NB4 (cell line): ENCODE measurements around the gene MESP1.
A peak's percentile ranks its signal among the peaks of the same experiment; 100 is the strongest.

Experiments
- CTCF ChIP-seq: IDR thresholded peaks from one replicate; pipeline ENCODE4 v1.5.1; 2012; ENCODE audit warnings: low read depth, low read length
- MAX ChIP-seq: IDR thresholded peaks from 2 replicates; pipeline ENCODE4 v1.6.1; 2011; ENCODE audit warnings: low read depth, low read length
- MYC ChIP-seq: IDR thresholded peaks from 2 replicates; pipeline ENCODE4 v1.6.1; 2011; ENCODE audit warnings: low read depth, low read length
- POLR2A ChIP-seq: IDR thresholded peaks from 2 replicates; pipeline ENCODE4 v1.6.1; 2011; ENCODE audit warnings: mild to moderate bottlenecking; ENCODE audit not compliant: insufficient read length; ENCODE audit errors: extremely low read depth

- no peak for TF ChIP-seq POLR2A
- peak; percentile 65; the same call in 1 of the 2 replicates for TF ChIP-seq MAX
- peak; percentile 99 for TF ChIP-seq CTCF
- peak; percentile 65 for TF ChIP-seq MYC
These were observed 9.4 kb upstream of the MESP1 start for GRCh38 chr15:89760303-89761008.
